Spleen (tissue), 11 donors: ENCODE data around the gene PRR23E. TPM values are rescaled to one million over a fixed set of nuclear protein-coding genes. Genes with fewer than 3 reads are reported as not detected.

Experiments used
- DNase-seq: peaks from one replicate; pipeline ENCODE4 v3.0.0-alpha.2; 2020
- H3K27ac ChIP-seq, 8 donors: fragments of 200-600 bp; sonication (generic) in 7 of 8; 1 replicate in 4 of 8; 2 replicates in 4 of 8; pipeline versions ENCODE4 v1.5.0 to v1.8.0; 2016 to 2021; ENCODE audit warnings: inconsistent platforms in 4 of 8, mild to moderate bottlenecking in 4 of 8, moderate library complexity in 1 of 8
- H3K27me3 ChIP-seq, 7 donors: fragments of 200-600 bp; sonication (generic) in 6 of 7; replicated peaks in 1 of 7; 1 replicate in 4 of 7; 2 replicates in 3 of 7; pipeline versions ENCODE4 v1.5.0 to v1.8.0; 2016 to 2021; ENCODE audit warnings: inconsistent platforms in 3 of 7, mild to moderate bottlenecking in 1 of 7
- H3K36me3 ChIP-seq, 6 donors: fragments of 200-600 bp; sonication (generic) in 5 of 6; 1 replicate in 4 of 6; 2 replicates in 2 of 6; pipeline versions ENCODE4 v1.5.0 to v1.8.0; 2016 to 2021; ENCODE audit warnings: inconsistent platforms in 2 of 6
- H3K4me1 ChIP-seq, 6 donors: fragments of 200-600 bp; sonication (generic) in 5 of 6; 1 replicate in 3 of 6; 2 replicates in 3 of 6; pipeline versions ENCODE4 v1.5.0 to v1.8.0; 2016 to 2021; ENCODE audit warnings: inconsistent platforms in 3 of 6
- H3K4me3 ChIP-seq, 8 donors: fragments of 200-600 bp; sonication (generic) in 7 of 8; 1 replicate in 4 of 8; 2 replicates in 4 of 8; pipeline versions ENCODE4 v1.5.0 to v1.8.0; 2016 to 2021; ENCODE audit warnings: inconsistent platforms in 4 of 8, mild to moderate bottlenecking in 4 of 8, moderate library complexity in 2 of 8
- H3K9me3 ChIP-seq, 8 donors: fragments of 200-600 bp; sonication (generic) in 7 of 8; 1 replicate in 4 of 8; 2 replicates in 4 of 8; pipeline versions ENCODE4 v1.5.0 to v1.8.0; 2016 to 2021; ENCODE audit warnings: inconsistent platforms in 4 of 8
- CTCF ChIP-seq, 11 experiments: fragments of 200-600 bp in 7 of 11; fragments of 450-650 bp in 4 of 11; sonication (generic) in 4 of 11; IDR thresholded peaks in 8 of 11; conservative IDR thresholded peaks in 3 of 11; 1 replicate in 7 of 11; 2 replicates in 4 of 11; pipeline versions ENCODE4 v1.4.0 to v1.8.0; 2016 to 2021; ENCODE audit warnings: antibody characterized with exemption in 11 of 11, inconsistent platforms in 4 of 11, mild to moderate bottlenecking in 1 of 11
- POLR2A ChIP-seq, 3 donors: fragments of 450-650 bp; IDR thresholded peaks; one replicate each; pipeline ENCODE4 v1.5.1; 2017; ENCODE audit warnings: antibody characterized with exemption in 3 of 3, mild to moderate bottlenecking in 1 of 3
- POLR2AphosphoS5 ChIP-seq, 3 donors: sonication (generic); formaldehyde crosslinking; IDR thresholded peaks; one replicate each; pipeline ENCODE4 v1.5.1; 2017; ENCODE audit warnings: antibody characterized with exemption in 3 of 3
- WGBS, 5 donors: extraction: QIAGEN DNeasy Blood & Tissue Kit in 3 of 5; methylation state at CpG; one replicate each; pipeline versions ENCODE4 v1.1.5 to v1.1.7; 2013 to 2018; 5-methylcytosine and 5-hydroxymethylcytosine counted together
- intact Hi-C: fragments of 100-400 bp; cut with DNase I; formaldehyde crosslinking; loops from one replicate; pipeline ENCODE4 v1.15.0; 2023; ENCODE audit warnings: low total_unique reads
- polyA plus RNA-seq, 3 donors: library from polyadenylated mRNA; stranded (reverse); fragments of 200-250 nt; gene quantifications; one replicate each; pipeline ENCODE4 v1.2.1, GENCODE V29; 2013
- total RNA-seq, 7 donors: library from RNA; depleted of rRNA in 3 of 7; stranded (reverse); fragments of >200 nt in 3 of 7; fragmentation: NEBNext Ultra II Directional in 4 of 7; extraction: Animal tissue kit (Norgen Biotek cat#: 25700) in 4 of 7; gene quantifications; one replicate each; pipeline versions ENCODE4 v1.1.0 to v1.2.1, GENCODE V29; 2016 to 2021
- donor health status: healthy with polysubstance abuse.
- donor health status: DM: no; HTN: no; CAD: no; lungs with moderate emphysema.
- donor health status: DM: no; HTN: no; CAD: no.
- donor health status: Bipolar disorder and iron deficiency.
- donor health status: healthy.
- donor health status: DM: no; HTN: no; CAD: no.
- donor health status: DM: yes; HTN: yes; CAD: no.

Gene PRR23E
- total and polyA plus RNA-seq, 10 donors: not detected

GRCh38 chr3:127147291-127147885, 45.5 kb upstream of the PRR23E start:
- intact Hi-C loops: no loop called here
- no peaks in the 10 kb centered on the region for H3K36me3 ChIP-seq
- 72 to 81% (median 79%) methylated on average over 8 of the region's 8 CpGs for WGBS, 5 donors
- peaks cover 0 to 6% (median 0%) of the 10 kb centered on the region in 8 donors for H3K9me3 ChIP-seq
- no peaks in the 10 kb centered on the region for H3K4me1 ChIP-seq
- no peak overlapping the region for H3K4me3 ChIP-seq
- H3K27ac ChIP-seq: no peak overlapping the region
- peak; percentile 41 for DNase-seq
- TF ChIP-seq CTCF (IDR thresholded peaks at IDR 0.05 in 8 of 11, conservative IDR thresholded peaks at IDR 0.05 in 3 of 11) (no peak), POLR2AphosphoS5 (IDR thresholded peaks at IDR 0.05) (no peak), POLR2A (IDR thresholded peaks at IDR 0.05) (no peak)
- H3K27me3 ChIP-seq: peaks cover 0 to 6% (median 0%) of the 10 kb centered on the region in 7 donors

- TF ChIP-seq POLR2AphosphoS5 (IDR thresholded peaks at IDR 0.05) (no peak), CTCF (IDR thresholded peaks at IDR 0.05 in 8 of 11, conservative IDR thresholded peaks at IDR 0.05 in 3 of 11) (no peak), POLR2A (IDR thresholded peaks at IDR 0.05) (no peak)
- H3K27me3 ChIP-seq: peaks cover 0 to 6% (median 0%) of the 10 kb centered on the region in 7 donors
- H3K9me3 ChIP-seq: no peaks in the 10 kb centered on the region
- intact Hi-C loops: no loop called here
- 65 to 81% (median 78%) methylated on average over 6 of the region's 6 CpGs for WGBS, 5 donors
- H3K4me3 ChIP-seq: no peak overlapping the region
- H3K4me1 ChIP-seq: no peaks in the 10 kb centered on the region
- no peak overlapping the region for H3K27ac ChIP-seq
- DNase-seq: peak; percentile 66
- no peaks in the 10 kb centered on the region for H3K36me3 ChIP-seq
Observed at GRCh38 chr3:127149621-127150310, 43.2 kb upstream of the PRR23E start.

- Histone ChIP-seq H3K4me1 (no peaks in the 10 kb centered on the region), H3K27me3 (peaks cover 0 to 6% (median 0%) of the 10 kb centered on the region in 7 donors), H3K9me3 (no peaks in the 10 kb centered on the region), H3K4me3 (no peak overlapping the region), H3K27ac (no peak overlapping the region), H3K36me3 (no peaks in the 10 kb centered on the region)
- 87 to 91% (median 88%) methylated on average over 15 of the region's 15 CpGs for WGBS, 5 donors
- peak; percentile 65 for DNase-seq
- intact Hi-C loops: no loop called here
- TF ChIP-seq POLR2A (IDR thresholded peaks at IDR 0.05): no peak
Observed at GRCh38 chr3:127150513-127151250, 42.2 kb upstream of the PRR23E start.

- H3K9me3 ChIP-seq: no peaks in the 10 kb centered on the region
- intact Hi-C loops: no loop called here
- DNase-seq: no peak
- H3K27ac ChIP-seq: no peak overlapping the region
- H3K4me3 ChIP-seq: no peak overlapping the region
- TF ChIP-seq CTCF (IDR thresholded peaks at IDR 0.05 in 8 of 11, conservative IDR thresholded peaks at IDR 0.05 in 3 of 11): no peak
- no peak for TF ChIP-seq POLR2AphosphoS5 (IDR thresholded peaks at IDR 0.05)
- no peak for TF ChIP-seq POLR2A (IDR thresholded peaks at IDR 0.05)
- no peaks in the 10 kb centered on the region for H3K36me3 ChIP-seq
- H3K4me1 ChIP-seq: no peaks in the 10 kb centered on the region
- 88 to 97% (median 93%) methylated on average over 9 of the region's 9 CpGs for WGBS, 5 donors
- H3K27me3 ChIP-seq: peaks cover 0 to 6% (median 0%) of the 10 kb centered on the region in 7 donors
Observed at GRCh38 chr3:127151251-127151564, 41.7 kb upstream of the PRR23E start.
